HCT116 (cell line): Measurements from ENCODE around the gene TTC17. TPM values are rescaled to one million over a fixed set of nuclear protein-coding genes. Genes with fewer than 3 reads are reported as not detected.

Experiments
- ATAC-seq: fragments of 200-7000 bp; cut with Tn5 transposase; 2 replicates; pipeline ENCODE4 v1.9.1; 2020; ENCODE audit warnings: mild to moderate bottlenecking, moderate library complexity
- BruUV-seq: library from RNA; stranded (reverse); fragments of 400-500 nt; replicated peaks from 2 replicates; lab custom pipeline; 2021; lab: Mats Ljungman, UMichigan
- CTCF ChIA-PET: fragments of 300-600 bp; sonication (Branson Sonifier 250); formaldehyde crosslinking; loops from one replicate; lab custom pipeline; 2021; ENCODE audit warnings: antibody characterized with exemption; lab: Charles Lee
- POLR2A ChIA-PET: fragments of 300-600, 350-600 bp; sonication (Branson Sonifier 250); formaldehyde crosslinking; loops from one replicate; lab custom pipeline; 2021; ENCODE audit warnings: antibody characterized with exemption; lab: Charles Lee
- RAD21 ChIA-PET, 2 experiments: fragments of 300-600 bp; sonication (Branson Sonifier 250); formaldehyde crosslinking; loops; one replicate each; lab custom pipeline; 2023; ENCODE audit warnings: low total read pairs in 2 of 2; ENCODE audit not compliant: uncharacterized antibody in 2 of 2, unreplicated experiment in 2 of 2, low non-redundant PET in 1 of 2; lab: Charles Lee
- DNase-seq: peaks from one replicate; pipeline ENCODE4 v3.0.0-alpha.2; 2010; ENCODE audit warnings: low read depth, low spot score
- H2AFZ ChIP-seq: fragments of 200-600 bp; shearing (Covaris generic), sonication (generic); 2 replicates; pipeline ENCODE4 v1.6.1; 2017; ENCODE audit warnings: low read depth, mixed run types, mixed read lengths, antibody characterized with exemption, low read length; ENCODE audit not compliant: poor library complexity, severe bottlenecking
- H3K27ac ChIP-seq: 2 replicates; pipeline ENCODE4 v1.5.1; 2012; ENCODE audit warnings: low read depth, low read length
- H3K27me3 ChIP-seq: fragments of 200-600 bp; sonication (generic); 2 replicates; pipeline ENCODE4 v1.6.1; 2016; ENCODE audit warnings: mixed run types, low read length, mixed read lengths; ENCODE audit not compliant: insufficient read depth
- H3K36me3 ChIP-seq, 2 experiments: fragments of 200-500 bp in 1 of 2; fragments of 200-600 bp in 1 of 2; sonication (Bioruptor generic) in 1 of 2; sonication (generic) in 1 of 2; 2 replicates each; pipeline versions ENCODE4 v1.5.1 to v1.6.1; 2014 to 2016; ENCODE audit warnings: low read length in 2 of 2, inconsistent platforms in 1 of 2, mixed read lengths in 1 of 2, mixed run types in 1 of 2; ENCODE audit not compliant: insufficient read depth in 2 of 2, control insufficient read depth in 1 of 2
- H3K4me1 ChIP-seq, 2 experiments: fragments of 200-600 bp in 1 of 2; sonication (generic) in 1 of 2; 2 replicates each; pipeline versions ENCODE4 v1.5.1 to v1.6.1; 2012 to 2017; ENCODE audit warnings: low read length in 2 of 2, inconsistent platforms in 1 of 2, mild to moderate bottlenecking in 1 of 2, mixed read lengths in 1 of 2, mixed run types in 1 of 2, moderate library complexity in 1 of 2; ENCODE audit not compliant: insufficient read depth in 2 of 2, control insufficient read depth in 1 of 2
- H3K4me2 ChIP-seq: fragments of 200-600 bp; sonication (generic); 2 replicates; pipeline ENCODE4 v1.6.1; 2017; ENCODE audit warnings: mixed run types, low read length, mixed read lengths
- H3K4me3 ChIP-seq, 2 experiments: fragments of 200-600 bp in 1 of 2; sonication (generic) in 1 of 2; replicated peaks in 1 of 2; 2 replicates each; pipeline ENCODE4 v1.5.1; 2011 to 2016; ENCODE audit warnings: low read length in 2 of 2, control low read depth in 1 of 2, low read depth in 1 of 2, mild to moderate bottlenecking in 1 of 2, mixed read lengths in 1 of 2, mixed run types in 1 of 2
- H3K79me2 ChIP-seq: fragments of 200-600 bp; sonication (generic); 2 replicates; pipeline ENCODE4 v1.6.1; 2017; ENCODE audit warnings: mild to moderate bottlenecking, mixed run types, low read length, moderate library complexity, mixed read lengths; ENCODE audit not compliant: insufficient read depth
- H3K9ac ChIP-seq: fragments of 200-600 bp; sonication (generic); 2 replicates; pipeline ENCODE4 v1.6.1; 2016; ENCODE audit warnings: low read length, mixed read lengths
- H3K9me2 ChIP-seq: fragments of 200-600 bp; sonication (generic), shearing (Covaris generic); 2 replicates; pipeline ENCODE4 v1.6.1; 2017; ENCODE audit warnings: mixed run types, mild to moderate bottlenecking, moderate library complexity; ENCODE audit not compliant: insufficient read depth
- H3K9me3 ChIP-seq, 2 experiments: fragments of 200-500 bp in 1 of 2; fragments of 200-600 bp in 1 of 2; sonication (Bioruptor generic) in 1 of 2; sonication (generic) in 1 of 2; 2 replicates each; pipeline ENCODE4 v1.6.1; 2014 to 2017; ENCODE audit warnings: low read length in 2 of 2, mixed read lengths in 2 of 2, inconsistent platforms in 1 of 2, low read depth in 1 of 2, mild to moderate bottlenecking in 1 of 2, mixed run types in 1 of 2, moderate library complexity in 1 of 2; ENCODE audit not compliant: control insufficient read depth in 1 of 2, insufficient read depth in 1 of 2
- H4K20me1 ChIP-seq: fragments of 200-600 bp; sonication (generic), shearing (Covaris generic); 2 replicates; pipeline ENCODE4 v1.6.1; 2017; ENCODE audit warnings: mixed run types, mild to moderate bottlenecking, moderate library complexity; ENCODE audit not compliant: insufficient read depth
- MAX ChIP-seq: IDR thresholded peaks from 2 replicates; pipeline ENCODE4 v1.6.1; 2012
- POLR2A ChIP-seq: IDR thresholded peaks from 2 replicates; pipeline ENCODE4 v1.7.0; 2011; ENCODE audit warnings: borderline replicate concordance; ENCODE audit not compliant: insufficient read depth, insufficient read length; ENCODE audit errors: extremely low read depth
- RAD21 ChIP-seq: IDR thresholded peaks from 2 replicates; pipeline ENCODE4 v1.6.1; 2012; ENCODE audit warnings: low read depth, mild to moderate bottlenecking
- TCF7L2 ChIP-seq: IDR thresholded peaks from 2 replicates; pipeline ENCODE4 v1.7.0; 2011; ENCODE audit warnings: borderline replicate concordance, inconsistent platforms; ENCODE audit not compliant: insufficient read depth, insufficient read length; ENCODE audit errors: extremely low read depth
- intact Hi-C: fragments of 100-400 bp; cut with micrococcal nuclease; formaldehyde crosslinking; loops from 2 replicates; pipeline ENCODE4 v1.10.0; 2022
- total RNA-seq: library from RNA; stranded (reverse); gene quantifications from one replicate; pipeline ENCODE4 v1.2.1, GENCODE V29; 2021; ENCODE audit not compliant: unreplicated experiment

Gene TTC17
- total RNA-seq, 1 experiment from 2014 or later: 51.6 TPM

GRCh38 chr11:43358279-43358800 is 380 bp upstream of the TTC17 start:
- Histone ChIP-seq H3K27me3 (no peaks in the 10 kb centered on the region), H3K79me2 (peaks cover 45% of the 10 kb centered on the region), H3K4me1 (peaks cover 3 to 20% of the 10 kb centered on the region in 2 experiments; a peak in 3 of 4 replicates), H3K36me3 (no peaks in the 10 kb centered on the region), H3K9me2 (no peaks in the 10 kb centered on the region), H3K4me2 (peak overlapping the region; percentile 92), H3K9me3 (no peaks in the 10 kb centered on the region)
- DNase-seq (no peak), ATAC-seq (no peak)
- POLR2A ChIA-PET: interaction anchor here (0.6 to 1.5 kb wide), 4 partner anchors 9 to 47 kb away, joined by 3 to 5 read pairs (median 4); partner anchors contain the start of gene API5
- RAD21 ChIA-PET: interaction anchor here in 1 of 2 experiments (1.3 kb wide), 1 partner anchor 47 kb away, joined by 4 read pairs; the partner anchor contains the start of gene API5
- TSS peak; percentile 93 for BruUV-seq
- intact Hi-C loops: loop anchor here (1.0 kb wide), 1 partner anchor 47 kb away; the partner anchor contains the start of gene API5
- CTCF ChIA-PET: interaction anchor here (0.9 to 1.5 kb wide), 5 partner anchors 45 to 215 kb away, joined by 3 to 6 read pairs (median 3); partner anchors contain the start of gene API5
- TF ChIP-seq POLR2A (peak; percentile 75), RAD21 (no peak)
- TF ChIP-seq, all 23 proteins: peak for 1
- Histone ChIP-seq H4K20me1 (no peaks in the 10 kb centered on the region), H3K9ac (peak overlapping the region; percentile 90), H3K27ac (peak overlapping the region; percentile 86), H2AFZ (peak overlapping the region; percentile 88), H3K4me3 (peak overlapping the region; percentile 87 to 97)

- Histone ChIP-seq H3K79me2 (peaks cover 56% of the 10 kb centered on the region), H3K36me3 (no peaks in the 10 kb centered on the region), H3K9me3 (no peaks in the 10 kb centered on the region), H3K27me3 (no peaks in the 10 kb centered on the region), H2AFZ (no peak overlapping the region), H3K4me3 (peak overlapping the region; percentile 87 to 97), H3K9me2 (no peaks in the 10 kb centered on the region), H3K4me2 (peak overlapping the region; percentile 92), H4K20me1 (no peaks in the 10 kb centered on the region), H3K27ac (peak overlapping the region; percentile 86), H3K9ac (peak overlapping the region; percentile 90), H3K4me1 (peaks cover 3 to 20% of the 10 kb centered on the region in 2 experiments; a peak in 3 of 4 replicates)
- peak; percentile 48 for ATAC-seq
- no peak for TF ChIP-seq POLR2A
- peak; percentile 38; the same call in 1 of the 2 replicates for TF ChIP-seq MAX
- peak; percentile 16 for TF ChIP-seq TCF7L2
- ChIA-PET CTCF (interaction anchor here (1.2 to 1.5 kb wide), 3 partner anchors 44 to 77 kb away, joined by 3 to 6 read pairs (median 3); partner anchors contain the start of gene API5), POLR2A (interaction anchor here (1.4 to 1.5 kb wide), 2 partner anchors 30 to 48 kb away, joined by 4 to 5 read pairs; partner anchors contain the start of gene API5), RAD21 (interaction anchor here in 1 of 2 experiments (1.3 kb wide), 1 partner anchor 48 kb away, joined by 4 read pairs; the partner anchor contains the start of gene API5)
- DNase-seq: no peak
- intact Hi-C loops: no loop called here
- no TSS peak for BruUV-seq
Observed at GRCh38 chr11:43359422-43359818, 700 bp downstream of the TTC17 start.
